GM19193 (cell line): ENCODE results near the gene SLC35D3.

ENCODE experiments used
- POLR2A ChIP-seq: IDR thresholded peaks from 4 replicates; pipeline ENCODE4 v1.6.1; 2011; ENCODE audit not compliant: insufficient read depth, insufficient read length; ENCODE audit errors: extremely low read depth

The SLC35D3 gene

GRCh38 chr6:136920671-136921380 is 1.3 kb upstream of the SLC35D3 start:
- TF ChIP-seq POLR2A, result no peak

- no peak for TF ChIP-seq POLR2A
Measured at GRCh38 chr6:136921381-136921935, 643 bp upstream of the SLC35D3 start.

GRCh38 chr6:136922685-136923006 is 545 bp downstream of the SLC35D3 start:
- TF ChIP-seq POLR2A, result no peak

- no peak for TF ChIP-seq POLR2A
Measured at GRCh38 chr6:136923116-136923953, 1.2 kb downstream of the SLC35D3 start.

- no peak for TF ChIP-seq POLR2A
Measured at GRCh38 chr6:136923954-136924673, 2.0 kb downstream of the SLC35D3 start.

- no peak for TF ChIP-seq POLR2A
Measured at GRCh38 chr6:136926383-136926782, 4.3 kb downstream of the SLC35D3 start.

- TF ChIP-seq POLR2A, result no peak
Measured at GRCh38 chr6:136927292-136927691, 5.2 kb downstream of the SLC35D3 start.

- TF ChIP-seq POLR2A, result no peak
Measured at GRCh38 chr6:136930528-136930927, 8.4 kb downstream of the SLC35D3 start.

GRCh38 chr6:136932599-136932998 is 10.5 kb downstream of the SLC35D3 start:
- no peak for TF ChIP-seq POLR2A

GRCh38 chr6:136945072-136945471 is 23.0 kb downstream of the SLC35D3 start:
- TF ChIP-seq POLR2A, result no peak

GRCh38 chr6:136945711-136946121 is 23.6 kb downstream of the SLC35D3 start:
- TF ChIP-seq POLR2A, result no peak

- TF ChIP-seq POLR2A, result no peak
Measured at GRCh38 chr6:136947037-136947436, 24.9 kb downstream of the SLC35D3 start.

- no peak for TF ChIP-seq POLR2A
Measured at GRCh38 chr6:136950436-136951126, 28.5 kb downstream of the SLC35D3 start.

GRCh38 chr6:136952714-136953260 is 30.7 kb downstream of the SLC35D3 start:
- no peak for TF ChIP-seq POLR2A
